K562 (cell line): ENCODE results near the gene CDK14. TPM values are rescaled to one million over a fixed set of nuclear protein-coding genes. Genes with fewer than 3 reads are reported as not detected.
"Not testable (repeated sequence)": the region's sequence is repeated elsewhere in the genome, so short reads cannot be mapped to it uniquely, and the experiment has no call there.

ENCODE experiments used
- ATAC-seq: fragments of 200-7000 bp; cut with Tn5 transposase; 3 replicates; pipeline ENCODE4 v1.9.1; 2020; ENCODE audit warnings: moderate library complexity
- BruUV-seq: library from RNA; stranded (reverse); fragments of 400-500 nt; replicated peaks from 2 replicates; lab custom pipeline; 2021; lab: Mats Ljungman, UMichigan
- CTCF ChIA-PET: fragments of 300-600 bp; formaldehyde crosslinking; extraction: SDS; loops from one replicate; lab custom pipeline; 2021; ENCODE audit warnings: low intra/inter-chr PET ratio; lab: Yijun Ruan, JAX
- POLR2A ChIA-PET: fragments of 300-600, 350-650 bp; sonication (Branson Sonifier 250); formaldehyde crosslinking; extraction: SDS; loops from one replicate; lab custom pipeline; 2021; ENCODE audit warnings: antibody characterized with exemption, inconsistent platforms; lab: Yijun Ruan, JAX
- DNase-seq, 4 experiments: peaks; one replicate each; pipeline versions ENCODE4 v3.0.0 to v3.0.0-alpha.2; 2011 to 2018; ENCODE audit warnings: low spot score in 3 of 4, mixed read lengths in 3 of 4; ENCODE audit errors: extremely low read depth in 1 of 4
- FAIRE-seq: peaks from 2 replicates; lab custom pipeline; 2011; peaks lifted over from hg19 to GRCh38; lab: Jason Lieb, UNC
- H2AFZ ChIP-seq: 2 replicates; pipeline ENCODE4 v1.6.0; 2011; ENCODE audit warnings: low read depth, low read length, control low read depth, inconsistent platforms
- H3K27ac ChIP-seq: fragments of 200-600 bp; 3 replicates; pipeline ENCODE4 v1.8.0; 2011; ENCODE audit warnings: low read depth, mild to moderate bottlenecking, control low read depth, inconsistent platforms, low read length, moderate library complexity, mixed read lengths; ENCODE audit errors: extremely low read depth
- H3K27me3 ChIP-seq, 2 experiments: fragments of 300-600 bp in 1 of 2; 2 replicates in 1 of 2; 3 replicates in 1 of 2; pipeline versions ENCODE4 v1.6.0 to v1.8.0; 2011; ENCODE audit warnings: inconsistent platforms in 2 of 2, low read length in 2 of 2, mild to moderate bottlenecking in 1 of 2, mixed read lengths in 1 of 2, moderate library complexity in 1 of 2; ENCODE audit not compliant: control insufficient read depth in 2 of 2, insufficient read depth in 2 of 2
- H3K36me3 ChIP-seq: fragments of 300-600 bp; 3 replicates; pipeline ENCODE4 v1.8.0; 2011; ENCODE audit warnings: mild to moderate bottlenecking, low read length, inconsistent platforms; ENCODE audit not compliant: control insufficient read depth, insufficient read depth
- H3K4me1 ChIP-seq, 2 experiments: fragments of 200-600 bp in 1 of 2; replicated peaks in 1 of 2; 2 replicates in 1 of 2; 3 replicates in 1 of 2; pipeline versions ENCODE4 v1.5.1 to v1.8.0; 2011; ENCODE audit warnings: inconsistent platforms in 2 of 2, low read length in 2 of 2, mild to moderate bottlenecking in 1 of 2, mixed read lengths in 1 of 2, moderate library complexity in 1 of 2; ENCODE audit not compliant: control insufficient read depth in 2 of 2, insufficient read depth in 2 of 2
- H3K4me2 ChIP-seq: 2 replicates; pipeline ENCODE4 v1.6.1; 2011; ENCODE audit warnings: low read length, control low read depth, inconsistent platforms, mixed read lengths; ENCODE audit not compliant: insufficient read depth
- H3K4me3 ChIP-seq: fragments of 200-600 bp; sonication (generic), shearing (Covaris generic); 2 replicates; pipeline ENCODE4 v1.5.1; 2016; ENCODE audit warnings: control low read depth, inconsistent platforms
- H3K79me2 ChIP-seq: fragments of 200-600 bp; 3 replicates; pipeline ENCODE4 v1.8.0; 2011; ENCODE audit warnings: low read length, inconsistent platforms; ENCODE audit not compliant: control insufficient read depth, insufficient read depth
- H3K9ac ChIP-seq, 2 experiments: 2 replicates each; pipeline versions ENCODE4 v1.6.0 to v1.6.1; 2011; ENCODE audit warnings: low read depth in 2 of 2, low read length in 2 of 2, control low read depth in 1 of 2, inconsistent platforms in 1 of 2, mild to moderate bottlenecking in 1 of 2, mixed read lengths in 1 of 2; ENCODE audit not compliant: insufficient read depth in 1 of 2
- H3K9me1 ChIP-seq: one replicate; pipeline ENCODE4 v1.6.0; 2011; ENCODE audit warnings: inconsistent platforms, mild to moderate bottlenecking, low read length, moderate library complexity; ENCODE audit not compliant: control insufficient read depth, insufficient read depth
- H3K9me3 ChIP-seq: replicated peaks from 2 replicates; pipeline ENCODE4 v1.5.1; 2011; ENCODE audit warnings: low read depth, low read length, inconsistent platforms; ENCODE audit not compliant: control insufficient read depth, insufficient read depth
- H4K20me1 ChIP-seq: replicated peaks from 2 replicates; pipeline ENCODE4 v1.6.1; 2011; ENCODE audit warnings: low read length, inconsistent platforms, mixed read lengths; ENCODE audit not compliant: control insufficient read depth, insufficient read depth
- ARHGAP35 ChIP-seq: fragments of 450-650 bp; IDR thresholded peaks from 2 replicates; pipeline ENCODE4 v1.6.1; 2018; ENCODE audit not compliant: partially characterized antibody
- BRD9 ChIP-seq: fragments of 450-650 bp; IDR thresholded peaks from 2 replicates; pipeline ENCODE4 v1.6.1; 2018; ENCODE audit warnings: low read depth; ENCODE audit not compliant: partially characterized antibody
- CBX1 ChIP-seq: sonication (generic); IDR thresholded peaks from 2 replicates; pipeline ENCODE4 v1.6.1; 2016; ENCODE audit warnings: antibody characterized with exemption, low read depth, mild to moderate bottlenecking
- CBX3 ChIP-seq, 2 experiments: IDR thresholded peaks; 1 replicate in 1 of 2; 2 replicates in 1 of 2; pipeline ENCODE4 v1.6.1; 2012; ENCODE audit warnings: inconsistent platforms in 2 of 2, low read length in 2 of 2, borderline replicate concordance in 1 of 2, control low read depth in 1 of 2
- CBX5 ChIP-seq: IDR thresholded peaks from 2 replicates; pipeline ENCODE4 v1.6.1; 2014; ENCODE audit warnings: low read depth, borderline replicate concordance
- FOXA3 ChIP-seq, 2 experiments: fragments of 450-650 bp in 1 of 2; sonication (generic) in 1 of 2; formaldehyde crosslinking; IDR thresholded peaks in 1 of 2; conservative IDR thresholded peaks in 1 of 2; 2 replicates each; pipeline versions ENCODE4 v1.4.0 to v1.8.0; 2020 to 2022; ENCODE audit warnings: mild to moderate bottlenecking in 2 of 2, missing genetic modification reagents in 1 of 2
- HCFC1 ChIP-seq: IDR thresholded peaks from 2 replicates; pipeline ENCODE4 v1.6.1; 2012; ENCODE audit warnings: low read depth, low read length, improper control_type of control experiment
- KLF16 ChIP-seq: IDR thresholded peaks from 2 replicates; pipeline ENCODE4 v1.6.1; 2016; ENCODE audit warnings: antibody characterized with exemption
- MYNN ChIP-seq, 2 experiments: sonication (generic); formaldehyde crosslinking in 1 of 2; IDR thresholded peaks; 2 replicates each; pipeline versions ENCODE4 v1.5.0 to v1.6.1; 2016 to 2020; ENCODE audit warnings: antibody characterized with exemption in 1 of 2, missing genetic modification reagents in 1 of 2
- RFX5 ChIP-seq: IDR thresholded peaks from 2 replicates; pipeline ENCODE4 v1.6.1; 2011; ENCODE audit warnings: low read depth, mild to moderate bottlenecking, improper control_type of control experiment, low read length
- SMARCE1 ChIP-seq: fragments of 450-650 bp; IDR thresholded peaks from 2 replicates; pipeline ENCODE4 v1.7.1; 2016; ENCODE audit warnings: mild to moderate bottlenecking
- TCF7L2 ChIP-seq: fragments of 150-350 bp; IDR thresholded peaks from 2 replicates; pipeline ENCODE4 v1.6.1; 2016; ENCODE audit warnings: low read depth, mild to moderate bottlenecking, low read length, moderate library complexity
- TEAD1 ChIP-seq, 2 experiments: fragments of 450-650 bp in 1 of 2; sonication (generic) in 1 of 2; formaldehyde crosslinking; IDR thresholded peaks; 2 replicates each; pipeline versions ENCODE4 v1.4.0 to v1.8.0; 2020 to 2022; ENCODE audit warnings: mild to moderate bottlenecking in 2 of 2, missing genetic modification reagents in 1 of 2
- ZFP30 ChIP-seq: fragments of 250-450 bp; sonication (Bioruptor Pico); IDR thresholded peaks from 2 replicates; pipeline ENCODE4 v1.8.0; 2022; ENCODE audit warnings: moderate library complexity, mild to moderate bottlenecking, inconsistent platforms, borderline replicate concordance
- ZNF445 ChIP-seq: fragments of 250-450 bp; sonication (Bioruptor Pico); IDR thresholded peaks from 2 replicates; pipeline ENCODE4 v1.4.0; 2020; ENCODE audit warnings: low read depth, mild to moderate bottlenecking, moderate library complexity
- ZNF695 ChIP-seq: fragments of 450-650 bp; formaldehyde crosslinking; IDR thresholded peaks from 2 replicates; pipeline ENCODE4 v1.4.0; 2020; ENCODE audit warnings: mild to moderate bottlenecking, moderate library complexity
- WGBS: fragments of 100-300 bp; shearing (Covaris generic); methylation state at CpG from one replicate; pipeline ENCODE4 v1.1.6; 2016; ENCODE audit warnings: low coverage, mixed read lengths; ENCODE audit not compliant: insufficient coverage; ENCODE audit errors: missing lambda C conversion rate; 5-methylcytosine and 5-hydroxymethylcytosine counted together
- in situ Hi-C: fragments of 300-500 bp; cut with MboI; formaldehyde crosslinking; loops from 4 replicates; pipeline ENCODE4 v1.15.0; 2018; ENCODE audit warnings: inconsistent platforms, mixed read lengths
- intact Hi-C: fragments of 100-400 bp; cut with micrococcal nuclease; formaldehyde crosslinking; loops from 2 replicates; pipeline ENCODE4 v1.14.2; 2022
- polyA plus RNA-seq, 8 experiments: library from polyadenylated mRNA; depleted of rRNA in 4 of 8; stranded (reverse) in 5 of 8; unstranded in 3 of 8; fragments of >200 nt; fragmentation: Nextera tagmentation in 2 of 8; fragmentation: Illumina TruSeq in 1 of 8; extraction: Ambion mirVana in 2 of 8; extraction: Trizol in 1 of 8; gene quantifications; 2 replicates each; pipeline versions ENCODE4 v1.2.1 to v1.2.3, GENCODE V29; 2011 to 2014; ENCODE audit warnings: inconsistent platforms in 1 of 8, missing spikeins in 1 of 8
- total RNA-seq, 7 experiments: library from RNA; depleted of rRNA in 6 of 7; stranded (reverse); fragments of >200 nt in 6 of 7; fragmentation: Illumina TruSeq in 2 of 7; extraction: Trizol in 2 of 7; gene quantifications; 2 replicates each; pipeline versions ENCODE4 v1.2.1 to v1.2.3, GENCODE V29; 2011 to 2021; ENCODE audit warnings: low replicate concordance in 1 of 7

The CDK14 gene
- total and polyA plus RNA-seq, 9 of the 15 experiments (the other 6 are each of a cell fraction or from before 2014, with no cell fraction given): 0.03 to 0.91 (median 0.16) TPM

DNA sequence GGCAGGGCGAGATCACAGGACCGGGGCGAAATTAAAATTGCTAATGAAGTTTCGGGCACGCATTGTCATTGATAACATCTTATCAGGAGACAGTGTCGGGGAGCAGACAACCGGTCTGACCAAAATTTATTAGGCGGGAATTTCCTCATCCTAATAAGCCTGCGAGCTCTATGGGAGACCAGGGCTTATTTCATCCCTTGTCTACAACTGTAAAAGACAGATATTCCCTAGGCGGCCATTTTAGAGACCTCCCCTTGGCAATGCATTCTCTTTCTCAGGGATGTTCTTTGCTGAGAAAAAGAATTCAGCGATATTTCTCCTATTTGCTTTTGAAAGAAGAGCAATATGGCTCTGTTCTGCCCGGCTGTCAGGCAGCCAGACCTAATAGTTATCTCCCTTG, 198.1 kb downstream of the CDK14 start:
- H4K20me1 ChIP-seq, H3K4me1 ChIP-seq, ATAC-seq, intact Hi-C loops, H3K9me3 ChIP-seq, H3K9ac ChIP-seq, H2AFZ ChIP-seq, H3K4me3 ChIP-seq, H3K4me2 ChIP-seq, H3K79me2 ChIP-seq, in situ Hi-C loops, H3K36me3 ChIP-seq, CTCF ChIA-PET, BruUV-seq, H3K27me3 ChIP-seq, FAIRE-seq, H3K9me1 ChIP-seq, H3K27ac ChIP-seq, POLR2A ChIA-PET: not testable (repeated sequence)
- WGBS: 5% methylated on average over 10 of the region's 12 CpGs
- TF ChIP-seq CBX3 (IDR thresholded peaks at IDR 0.05; ENCODE audit: borderline replicate concordance in 1 of 2, low read length in 2 of 2): peak in 1 of 2 experiments; percentile 61; a peak in 1 of 3 replicates
- TF ChIP-seq CBX5: 0 out of 2 replicates have a peak, but pooled peaks have one; percentile 46
- peak in 1 of 4 experiments; percentile 4 for DNase-seq

DNA sequence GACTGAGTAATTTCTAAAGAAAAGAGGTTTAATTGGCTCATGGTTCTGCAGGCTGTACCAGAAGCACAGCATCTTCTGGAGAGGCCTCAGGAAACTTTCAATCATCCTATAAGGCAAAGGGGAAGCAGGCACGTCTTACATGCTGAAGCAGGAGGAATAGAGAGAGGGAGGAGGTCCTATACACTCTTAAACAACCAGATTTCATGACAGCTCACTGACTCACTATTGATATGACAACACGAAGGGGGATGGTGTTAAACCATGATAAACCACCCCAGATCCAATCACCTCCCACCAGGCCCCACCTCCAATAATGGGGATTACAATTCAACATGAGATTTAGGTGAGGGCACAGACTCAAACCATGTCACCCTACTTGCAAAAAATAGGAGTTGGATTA, 201.5 kb downstream of the CDK14 start:
- intact Hi-C loops (no loop called here), in situ Hi-C loops (no loop called here)
- Histone ChIP-seq H3K9me1 (no peaks in the 10 kb centered on the region), H2AFZ (no peak overlapping the region), H3K79me2 (no peaks in the 10 kb centered on the region), H4K20me1 (no peaks in the 10 kb centered on the region), H3K36me3 (no peaks in the 10 kb centered on the region), H3K4me1 (no peaks in the 10 kb centered on the region), H3K27ac (no peak overlapping the region), H3K27me3 (no peaks in the 10 kb centered on the region), H3K4me2 (no peak overlapping the region), H3K9ac (no peak overlapping the region), H3K4me3 (no peak overlapping the region), H3K9me3 (no peaks in the 10 kb centered on the region; the same call in none of the 2 replicates)
- WGBS: 0% methylated on average over 2 of the region's 2 CpGs
- no TSS peak for BruUV-seq
- no peak for TF ChIP-seq CBX1
- TF ChIP-seq BRD9: no peak
- no peak for TF ChIP-seq SMARCE1
- no peak for TF ChIP-seq ZFP30 (CRISPR knock-in tag)
- no peak for TF ChIP-seq KLF16
- TF ChIP-seq RFX5: no peak
- no peak for TF ChIP-seq TEAD1 (CRISPR knock-in tag; IDR thresholded peaks at IDR 0.05)
- TF ChIP-seq MYNN (IDR thresholded peaks at IDR 0.05): no peak
- no peak for TF ChIP-seq MYNN (CRISPR knock-in tag; IDR thresholded peaks at IDR 0.05)
- no peak for TF ChIP-seq ARHGAP35
- TF ChIP-seq ZNF445 (CRISPR knock-in tag): no peak
- TF ChIP-seq ZNF695: no peak
- no peak for TF ChIP-seq FOXA3 (CRISPR knock-in tag; conservative IDR thresholded peaks at IDR 0.05 in 1 of 2, IDR thresholded peaks at IDR 0.05 in 1 of 2)
- no peak for TF ChIP-seq HCFC1
- no peak for TF ChIP-seq TCF7L2
- CTCF ChIA-PET: no interaction called here
- FAIRE-seq (no peak), DNase-seq (no peak), ATAC-seq (no peak)
- POLR2A ChIA-PET: no interaction called here
